K562 (cell line): ENCODE measurements around the gene TMC2. TPM values are rescaled to one million over a fixed set of nuclear protein-coding genes. Genes with fewer than 3 reads are reported as not detected.

ENCODE experiments used
- CEBPG ChIP-seq, 3 experiments: fragments of 200-800 bp in 1 of 3; sonication (Bioruptor generic) in 1 of 3; sonication (generic) in 1 of 3; formaldehyde crosslinking in 1 of 3; IDR thresholded peaks in 2 of 3; conservative IDR thresholded peaks in 1 of 3; 2 replicates each; pipeline versions ENCODE4 v1.6.1 to v1.8.0; 2016 to 2022; ENCODE audit warnings: missing compliant biosample characterization in 2 of 3, missing genetic modification characterization in 2 of 3, mild to moderate bottlenecking in 1 of 3, missing genetic modification reagents in 1 of 3
- EP400 ChIP-seq: fragments of 450-650 bp; IDR thresholded peaks from 2 replicates; pipeline ENCODE4 v1.6.1; 2017; ENCODE audit warnings: antibody characterized with exemption, mild to moderate bottlenecking, moderate library complexity
- EWSR1 ChIP-seq: fragments of 450-650 bp; IDR thresholded peaks from 2 replicates; pipeline ENCODE4 v1.6.1; 2018; ENCODE audit warnings: borderline replicate concordance, mild to moderate bottlenecking, low read depth, moderate library complexity; ENCODE audit not compliant: partially characterized antibody
- GABPB1 ChIP-seq: sonication (generic); formaldehyde crosslinking; IDR thresholded peaks from 2 replicates; pipeline ENCODE4 v1.8.0; 2022; ENCODE audit warnings: mild to moderate bottlenecking, missing genetic modification reagents
- HMG20A ChIP-seq: fragments of 450-650 bp; formaldehyde crosslinking; conservative IDR thresholded peaks from 2 replicates; pipeline ENCODE4 v1.4.0; 2020; ENCODE audit warnings: mild to moderate bottlenecking, mixed read lengths
- SAP30 ChIP-seq: fragments of 200-600 bp; sonication (generic); IDR thresholded peaks from 2 replicates; pipeline ENCODE4 v1.6.1; 2012; ENCODE audit warnings: borderline replicate concordance, low read depth, mild to moderate bottlenecking, moderate library complexity, low read length, control low read depth, inconsistent platforms; ENCODE audit not compliant: insufficient read depth, poor library complexity, severe bottlenecking
- TOE1 ChIP-seq, 2 experiments: fragments of 450-650 bp in 1 of 2; sonication (generic) in 1 of 2; formaldehyde crosslinking in 1 of 2; IDR thresholded peaks; 2 replicates each; pipeline versions ENCODE4 v1.7.1 to v1.8.0; 2016 to 2022; ENCODE audit warnings: borderline replicate concordance in 2 of 2, mild to moderate bottlenecking in 2 of 2, antibody characterized with exemption in 1 of 2, inconsistent platforms in 1 of 2, low read depth in 1 of 2, missing genetic modification reagents in 1 of 2, moderate library complexity in 1 of 2
- ZNF551 ChIP-seq: fragments of 250-450 bp; sonication (Bioruptor Pico); IDR thresholded peaks from 2 replicates; pipeline ENCODE4 v1.5.0; 2021; ENCODE audit warnings: mild to moderate bottlenecking, moderate library complexity
- polyA plus RNA-seq, 8 experiments: library from polyadenylated mRNA; depleted of rRNA in 4 of 8; stranded (reverse) in 5 of 8; unstranded in 3 of 8; fragments of >200 nt; fragmentation: Nextera tagmentation in 2 of 8; fragmentation: Illumina TruSeq in 1 of 8; extraction: Ambion mirVana in 2 of 8; extraction: Trizol in 1 of 8; gene quantifications; 2 replicates each; pipeline versions ENCODE4 v1.2.1 to v1.2.3, GENCODE V29; 2011 to 2014; ENCODE audit warnings: inconsistent platforms in 1 of 8, missing spikeins in 1 of 8
- total RNA-seq, 7 experiments: library from RNA; depleted of rRNA in 6 of 7; stranded (reverse); fragments of >200 nt in 6 of 7; fragmentation: Illumina TruSeq in 2 of 7; extraction: Trizol in 2 of 7; gene quantifications; 2 replicates each; pipeline versions ENCODE4 v1.2.1 to v1.2.3, GENCODE V29; 2011 to 2021; ENCODE audit warnings: low replicate concordance in 1 of 7
- TF ChIP-seq, protein P1 (sequence below): fragments of 450-650 bp; IDR thresholded peaks from 2 replicates; pipeline ENCODE4 v1.7.0; 2016; ENCODE audit warnings: borderline replicate concordance
- TF ChIP-seq, protein P2 (sequence below): fragments of 450-650 bp; conservative IDR thresholded peaks from 2 replicates; pipeline ENCODE4 v1.6.1; 2016; ENCODE audit warnings: missing genetic modification characterization, low read depth, mild to moderate bottlenecking, control low read depth, missing compliant biosample characterization

TMC2 gene
- total and polyA plus RNA-seq, 9 of the 15 experiments (the other 6 are each of a cell fraction or from before 2014, with no cell fraction given) = not detected

DNA sequence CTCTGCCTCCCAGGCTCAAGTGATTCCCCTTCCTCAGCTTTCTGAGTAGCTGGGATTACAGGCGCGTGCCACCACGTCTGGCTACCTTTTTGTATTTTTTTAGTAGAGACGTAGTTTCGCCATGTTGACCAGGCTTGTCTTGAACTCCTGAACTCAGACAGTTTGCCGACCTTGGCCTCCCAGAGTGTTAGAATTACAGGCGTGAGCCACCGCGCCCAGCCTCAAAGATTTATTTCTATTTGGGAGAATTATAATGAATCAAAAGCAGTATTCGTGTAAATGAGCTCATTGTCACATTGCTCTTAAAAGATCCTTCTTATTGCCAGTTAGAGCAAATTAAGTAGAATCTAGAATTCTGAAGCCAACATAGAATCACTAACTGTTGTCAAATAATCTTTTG, 18.3 kb upstream of the TMC2 start (continued):
- TF ChIP-seq SAP30 (no peak), EWSR1 (no peak), CEBPG (CRISPR knock-in tag; IDR thresholded peaks at IDR 0.05) (no peak), CEBPG (tag; conservative IDR thresholded peaks at IDR 0.05 in 1 of 2, IDR thresholded peaks at IDR 0.05 in 1 of 2) (no peak), EP400 (no peak), TOE1 (IDR thresholded peaks at IDR 0.05; ENCODE audit: borderline replicate concordance) (no peak), TOE1 (CRISPR knock-in tag; IDR thresholded peaks at IDR 0.05; ENCODE audit: borderline replicate concordance, low read depth) (no peak), HMG20A (CRISPR knock-in tag) (no peak), GABPB1 (no peak), ZNF551 (CRISPR knock-in tag) (no peak)
- TF ChIP-seq, protein P1, sequence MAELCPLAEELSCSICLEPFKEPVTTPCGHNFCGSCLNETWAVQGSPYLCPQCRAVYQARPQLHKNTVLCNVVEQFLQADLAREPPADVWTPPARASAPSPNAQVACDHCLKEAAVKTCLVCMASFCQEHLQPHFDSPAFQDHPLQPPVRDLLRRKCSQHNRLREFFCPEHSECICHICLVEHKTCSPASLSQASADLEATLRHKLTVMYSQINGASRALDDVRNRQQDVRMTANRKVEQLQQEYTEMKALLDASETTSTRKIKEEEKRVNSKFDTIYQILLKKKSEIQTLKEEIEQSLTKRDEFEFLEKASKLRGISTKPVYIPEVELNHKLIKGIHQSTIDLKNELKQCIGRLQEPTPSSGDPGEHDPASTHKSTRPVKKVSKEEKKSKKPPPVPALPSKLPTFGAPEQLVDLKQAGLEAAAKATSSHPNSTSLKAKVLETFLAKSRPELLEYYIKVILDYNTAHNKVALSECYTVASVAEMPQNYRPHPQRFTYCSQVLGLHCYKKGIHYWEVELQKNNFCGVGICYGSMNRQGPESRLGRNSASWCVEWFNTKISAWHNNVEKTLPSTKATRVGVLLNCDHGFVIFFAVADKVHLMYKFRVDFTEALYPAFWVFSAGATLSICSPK = no peak
- TF ChIP-seq, protein P2, sequence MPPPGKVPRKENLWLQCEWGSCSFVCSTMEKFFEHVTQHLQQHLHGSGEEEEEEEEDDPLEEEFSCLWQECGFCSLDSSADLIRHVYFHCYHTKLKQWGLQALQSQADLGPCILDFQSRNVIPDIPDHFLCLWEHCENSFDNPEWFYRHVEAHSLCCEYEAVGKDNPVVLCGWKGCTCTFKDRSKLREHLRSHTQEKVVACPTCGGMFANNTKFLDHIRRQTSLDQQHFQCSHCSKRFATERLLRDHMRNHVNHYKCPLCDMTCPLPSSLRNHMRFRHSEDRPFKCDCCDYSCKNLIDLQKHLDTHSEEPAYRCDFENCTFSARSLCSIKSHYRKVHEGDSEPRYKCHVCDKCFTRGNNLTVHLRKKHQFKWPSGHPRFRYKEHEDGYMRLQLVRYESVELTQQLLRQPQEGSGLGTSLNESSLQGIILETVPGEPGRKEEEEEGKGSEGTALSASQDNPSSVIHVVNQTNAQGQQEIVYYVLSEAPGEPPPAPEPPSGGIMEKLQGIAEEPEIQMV (tag) = no peak
